Muscle of back (tissue), 11 donors: ENCODE data around the gene ALG2. TPM values are rescaled to one million over a fixed set of nuclear protein-coding genes. Genes with fewer than 3 reads are reported as not detected.
"Not testable (repeated sequence)": the region's sequence is repeated elsewhere in the genome, so short reads cannot be mapped to it uniquely, and the experiment has no call there.

Experiments used
- DNase-seq, 3 donors: peaks; one replicate each; pipeline versions ENCODE4 v3.0.0 to v3.0.0-alpha.2; 2013
- polyA plus RNA-seq, 10 donors: library from polyadenylated mRNA; unstranded; fragments of 120-200 nt; gene quantifications; one replicate each; pipeline ENCODE4 v1.2.1, GENCODE V29; 2013; ENCODE audit not compliant: insufficient read length in 10 of 10

ALG2 gene
- polyA plus RNA-seq, 10 donors = 16.6 to 25.2 (median 20.3) TPM

GRCh38 chr9:99239341-99240060 lies 17.8 kb upstream of the ALG2 start:
- peak in 1 of 3 donors; percentile 73 for DNase-seq

- no peak for DNase-seq
Measured at GRCh38 chr9:99238331-99238730, 16.6 kb upstream of the ALG2 start.

- DNase-seq = not testable (repeated sequence)
Measured at GRCh38 chr9:99237849-99238248, 16.1 kb upstream of the ALG2 start.

- DNase-seq = no peak
Measured at GRCh38 chr9:99237356-99237755, 15.6 kb upstream of the ALG2 start.

- DNase-seq = no peak
Measured at GRCh38 chr9:99235926-99236634, 14.3 kb upstream of the ALG2 start.

- no peak for DNase-seq
Measured at GRCh38 chr9:99235069-99235468, 13.3 kb upstream of the ALG2 start.

GRCh38 chr9:99234618-99235017 lies 12.9 kb upstream of the ALG2 start:
- DNase-seq = no peak

GRCh38 chr9:99231711-99232110 lies 10.0 kb upstream of the ALG2 start:
- no peak for DNase-seq

- DNase-seq = no peak
Measured at GRCh38 chr9:99230206-99230605, 8.5 kb upstream of the ALG2 start.

- DNase-seq = no peak
Measured at GRCh38 chr9:99226054-99226453, 4.3 kb upstream of the ALG2 start.

GRCh38 chr9:99224445-99224844 lies 2.7 kb upstream of the ALG2 start:
- no peak for DNase-seq

- peak in 1 of 3 donors; percentile 13 for DNase-seq
Measured at GRCh38 chr9:99222416-99223270, 901 bp upstream of the ALG2 start.

GRCh38 chr9:99221266-99221620 lies 499 bp downstream of the ALG2 start:
- peak in 2 of 3 donors; percentile 3 to 5 for DNase-seq

- no peak for DNase-seq
Measured at GRCh38 chr9:99220011-99220410, 1.7 kb downstream of the ALG2 start.

- DNase-seq = no peak
Measured at GRCh38 chr9:99216073-99216472, 5.7 kb downstream of the ALG2 start.

- no peak for DNase-seq
Measured at GRCh38 chr9:99213197-99213596, 8.5 kb downstream of the ALG2 start.

GRCh38 chr9:99211746-99212145 lies 10.0 kb downstream of the ALG2 start:
- no peak for DNase-seq

- DNase-seq = no peak
Measured at GRCh38 chr9:99210572-99210971, 11.2 kb downstream of the ALG2 start.

- no peak for DNase-seq
Measured at GRCh38 chr9:99201603-99202002, 20.1 kb downstream of the ALG2 start.

GRCh38 chr9:99199938-99200539 lies 21.7 kb downstream of the ALG2 start:
- no peak for DNase-seq

GRCh38 chr9:99197987-99198386 lies 23.8 kb downstream of the ALG2 start:
- no peak for DNase-seq

GRCh38 chr9:99197124-99197630 lies 24.6 kb downstream of the ALG2 start:
- DNase-seq = no peak
